ENCODE results near the gene CD3E. TPM values are rescaled to one million over a fixed set of nuclear protein-coding genes. Genes with fewer than 3 reads are reported as not detected.
A peak's percentile ranks its signal among the peaks of the same experiment; 100 is the strongest.

Gene CD3E
- total and polyA plus RNA-seq, 2 donors (not counting 3 experiments of a cell fraction or from before 2014, with no cell fraction given), result not detected

DNA sequence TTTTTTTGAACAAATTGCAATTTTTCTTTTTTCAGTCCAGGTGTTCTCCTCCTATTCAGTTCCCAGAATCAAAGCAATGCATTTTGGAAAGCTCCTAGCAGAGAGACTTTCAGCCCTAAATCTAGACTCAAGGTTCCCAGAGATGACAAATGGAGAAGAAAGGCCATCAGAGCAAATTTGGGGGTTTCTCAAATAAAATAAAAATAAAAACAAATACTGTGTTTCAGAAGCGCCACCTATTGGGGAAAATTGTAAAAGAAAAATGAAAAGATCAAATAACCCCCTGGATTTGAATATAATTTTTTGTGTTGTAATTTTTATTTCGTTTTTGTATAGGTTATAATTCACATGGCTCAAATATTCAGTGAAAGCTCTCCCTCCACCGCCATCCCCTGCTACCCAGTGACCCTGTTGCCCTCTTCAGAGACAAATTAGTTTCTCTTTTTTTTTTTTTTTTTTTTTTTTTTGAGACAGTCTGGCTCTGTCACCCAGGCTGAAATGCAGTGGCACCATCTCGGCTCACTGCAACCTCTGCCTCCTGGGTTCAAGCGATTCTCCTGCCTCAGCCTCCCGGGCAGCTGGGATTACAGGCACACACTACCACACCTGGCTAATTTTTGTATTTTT, 48.7 kb downstream of the CD3E start:
- TF ChIP-seq, protein P1, sequence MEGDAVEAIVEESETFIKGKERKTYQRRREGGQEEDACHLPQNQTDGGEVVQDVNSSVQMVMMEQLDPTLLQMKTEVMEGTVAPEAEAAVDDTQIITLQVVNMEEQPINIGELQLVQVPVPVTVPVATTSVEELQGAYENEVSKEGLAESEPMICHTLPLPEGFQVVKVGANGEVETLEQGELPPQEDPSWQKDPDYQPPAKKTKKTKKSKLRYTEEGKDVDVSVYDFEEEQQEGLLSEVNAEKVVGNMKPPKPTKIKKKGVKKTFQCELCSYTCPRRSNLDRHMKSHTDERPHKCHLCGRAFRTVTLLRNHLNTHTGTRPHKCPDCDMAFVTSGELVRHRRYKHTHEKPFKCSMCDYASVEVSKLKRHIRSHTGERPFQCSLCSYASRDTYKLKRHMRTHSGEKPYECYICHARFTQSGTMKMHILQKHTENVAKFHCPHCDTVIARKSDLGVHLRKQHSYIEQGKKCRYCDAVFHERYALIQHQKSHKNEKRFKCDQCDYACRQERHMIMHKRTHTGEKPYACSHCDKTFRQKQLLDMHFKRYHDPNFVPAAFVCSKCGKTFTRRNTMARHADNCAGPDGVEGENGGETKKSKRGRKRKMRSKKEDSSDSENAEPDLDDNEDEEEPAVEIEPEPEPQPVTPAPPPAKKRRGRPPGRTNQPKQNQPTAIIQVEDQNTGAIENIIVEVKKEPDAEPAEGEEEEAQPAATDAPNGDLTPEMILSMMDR (IDR thresholded peaks at IDR 0.05; ENCODE audit: extremely low read depth in 1 of 2, insufficient read depth in 1 of 2, low read depth in 1 of 2, low read length in 2 of 2), result peak; percentile 33 to 38
- TF ChIP-seq JUN (IDR thresholded peaks at IDR 0.05; ENCODE audit: borderline replicate concordance, insufficient read depth, insufficient read length, low read depth), result no peak
- TF ChIP-seq MYC (IDR thresholded peaks at IDR 0.05; ENCODE audit: low read depth, low read length), result no peak
- Histone ChIP-seq H2AFZ (ENCODE audit: low read depth, low read length) (no peak overlapping the region), H3K79me2 (ENCODE audit: control insufficient read depth, insufficient read depth, low read length) (no peaks in the 10 kb centered on the region), H3K27ac (ENCODE audit: insufficient read depth, low read depth, low read length) (no peak overlapping the region), H3K9me1 (replicated peaks; ENCODE audit: control insufficient read depth, extremely low read depth, insufficient read depth, low read length) (no peaks in the 10 kb centered on the region), H3K9ac (replicated peaks; ENCODE audit: extremely low read depth, insufficient read depth, low read length) (no peak overlapping the region), H3K4me3 (replicated peaks in 1 of 3; ENCODE audit: insufficient read depth in 1 of 3, low read depth in 1 of 3, low read length in 3 of 3) (no peak overlapping the region), H3K36me3 (ENCODE audit: control insufficient read depth in 2 of 2, extremely low read depth in 1 of 2, insufficient read depth in 2 of 2, low read length in 2 of 2) (no peaks in the 10 kb centered on the region), H3K9me3 (replicated peaks; ENCODE audit: control insufficient read depth, insufficient read depth, low read length) (no peaks in the 10 kb centered on the region), H4K20me1 (replicated peaks; ENCODE audit: control insufficient read depth, extremely low read depth, insufficient read depth, low read length) (no peaks in the 10 kb centered on the region), H3K4me2 (ENCODE audit: insufficient read depth, low read length) (no peak overlapping the region), H3K4me1 (ENCODE audit: control insufficient read depth, extremely low read depth, insufficient read depth, low read length) (no peaks in the 10 kb centered on the region), H3K27me3 (ENCODE audit: control insufficient read depth in 2 of 2, insufficient read depth in 2 of 2, low read length in 2 of 2) (peaks cover 6 to 13% of the 10 kb centered on the region in 2 experiments)
- BruUV-seq (replicated peaks), result no TSS peak
- ChIA-PET POLR2A (no interaction called here), CTCF (interaction anchor here (0.8 to 5.7 kb wide), 8 partner anchors 54 to 546 kb away, joined by 3 to 83 read pairs (median 4); no protein-coding TSS in a partner anchor)
- intact Hi-C loops (cut with micrococcal nuclease) (loop anchor here (1.0 to 2.0 kb wide), 3 partner anchors 58 to 208 kb away; no protein-coding TSS in a partner anchor), dilution Hi-C loops (cut with MboI; ENCODE audit: extremely low pct_ligation_motif_present, low sequenced_read_pairs) (no loop called here)
- DNase-seq (ENCODE audit: low read depth, low spot score), result peak; percentile 25
- peak; percentile 48 for FAIRE-seq

DNA sequence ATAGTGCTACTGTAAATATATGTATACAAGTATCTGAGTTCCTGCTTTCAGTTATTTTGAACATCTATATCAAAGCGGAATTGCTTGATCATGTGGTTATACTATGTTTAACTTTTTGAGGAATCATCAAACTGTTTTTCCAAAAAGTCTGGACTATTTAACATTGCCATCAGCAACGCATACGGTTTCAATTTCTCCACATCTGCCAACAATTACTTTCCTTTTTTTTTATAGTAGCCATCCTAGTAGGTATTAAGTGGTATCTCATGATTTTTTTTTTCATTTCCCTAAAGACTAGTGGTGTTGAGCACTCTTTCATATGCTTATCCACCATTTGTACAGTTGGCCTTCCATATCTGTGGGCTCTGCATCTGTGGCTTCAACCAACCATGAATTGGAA, 53.5 kb downstream of the CD3E start:
- ChIA-PET CTCF (interaction anchor here (2.5 to 2.9 kb wide), 2 partner anchors 62 to 159 kb away, joined by 10 to 14 read pairs; no protein-coding TSS in a partner anchor), POLR2A (no interaction called here)
- no peak for TF ChIP-seq JUN (IDR thresholded peaks at IDR 0.05; ENCODE audit: borderline replicate concordance, insufficient read depth, insufficient read length, low read depth)
- TF ChIP-seq, protein P1 (IDR thresholded peaks at IDR 0.05; ENCODE audit: extremely low read depth in 1 of 2, insufficient read depth in 1 of 2, low read depth in 1 of 2, low read length in 2 of 2), result no peak
- TF ChIP-seq POLR2A (IDR thresholded peaks at IDR 0.05; ENCODE audit: low read depth, low read length), result no peak
- no peak for TF ChIP-seq EZH2 (IDR thresholded peaks at IDR 0.05; ENCODE audit: borderline replicate concordance, low read depth, low read length, severe bottlenecking)
- no peak for TF ChIP-seq MYC (IDR thresholded peaks at IDR 0.05; ENCODE audit: low read depth, low read length)
- TF ChIP-seq GATA2 (IDR thresholded peaks at IDR 0.05; ENCODE audit: insufficient read depth, insufficient read length, low read depth, low read length), result no peak
- no peak for TF ChIP-seq POLR2AphosphoS5 (IDR thresholded peaks at IDR 0.05; ENCODE audit: insufficient read depth, low read depth, low read length)
- TF ChIP-seq, protein P2, sequence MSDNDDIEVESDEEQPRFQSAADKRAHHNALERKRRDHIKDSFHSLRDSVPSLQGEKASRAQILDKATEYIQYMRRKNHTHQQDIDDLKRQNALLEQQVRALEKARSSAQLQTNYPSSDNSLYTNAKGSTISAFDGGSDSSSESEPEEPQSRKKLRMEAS (IDR thresholded peaks at IDR 0.05; ENCODE audit: insufficient read depth, insufficient read length), result no peak
- TF ChIP-seq FOS (IDR thresholded peaks at IDR 0.05; ENCODE audit: borderline replicate concordance, insufficient read depth, low read length), result no peak
- intact Hi-C loops (cut with micrococcal nuclease) (no loop called here), dilution Hi-C loops (cut with MboI; ENCODE audit: extremely low pct_ligation_motif_present, low sequenced_read_pairs) (no loop called here)
- Histone ChIP-seq H3K79me2 (ENCODE audit: control insufficient read depth, insufficient read depth, low read length) (peaks cover 20% of the 10 kb centered on the region), H3K9me1 (replicated peaks; ENCODE audit: control insufficient read depth, extremely low read depth, insufficient read depth, low read length) (no peaks in the 10 kb centered on the region), H3K36me3 (ENCODE audit: control insufficient read depth in 2 of 2, extremely low read depth in 1 of 2, insufficient read depth in 2 of 2, low read length in 2 of 2) (no peaks in the 10 kb centered on the region), H3K4me1 (ENCODE audit: control insufficient read depth, extremely low read depth, insufficient read depth, low read length) (peaks cover 6% of the 10 kb centered on the region), H2AFZ (ENCODE audit: low read depth, low read length) (no peak overlapping the region), H3K4me3 (replicated peaks in 1 of 3; ENCODE audit: insufficient read depth in 1 of 3, low read depth in 1 of 3, low read length in 3 of 3) (no peak overlapping the region), H3K9me3 (replicated peaks; ENCODE audit: control insufficient read depth, insufficient read depth, low read length) (no peaks in the 10 kb centered on the region), H3K27me3 (ENCODE audit: control insufficient read depth in 2 of 2, insufficient read depth in 2 of 2, low read length in 2 of 2) (no peaks in the 10 kb centered on the region), H3K4me2 (ENCODE audit: insufficient read depth, low read length) (no peak overlapping the region), H4K20me1 (replicated peaks; ENCODE audit: control insufficient read depth, extremely low read depth, insufficient read depth, low read length) (no peaks in the 10 kb centered on the region), H3K9ac (replicated peaks; ENCODE audit: extremely low read depth, insufficient read depth, low read length) (no peak overlapping the region), H3K27ac (ENCODE audit: insufficient read depth, low read depth, low read length) (no peak overlapping the region)
- no peak for DNase-seq (ENCODE audit: low read depth, low spot score)
- FAIRE-seq, result no peak
- BruUV-seq (replicated peaks), result no TSS peak
